Retina (tissue), 1 donor: ENCODE measurements around the gene ZKSCAN4.

Experiments
- DNase-seq: peaks from one replicate; pipeline ENCODE4 v3.0.0-alpha.2; 2016

Gene ZKSCAN4

GRCh38 chr6:28208111-28208659 lies 43.9 kb downstream of the ZKSCAN4 start:
- DNase-seq, result peak; percentile 72

DNA sequence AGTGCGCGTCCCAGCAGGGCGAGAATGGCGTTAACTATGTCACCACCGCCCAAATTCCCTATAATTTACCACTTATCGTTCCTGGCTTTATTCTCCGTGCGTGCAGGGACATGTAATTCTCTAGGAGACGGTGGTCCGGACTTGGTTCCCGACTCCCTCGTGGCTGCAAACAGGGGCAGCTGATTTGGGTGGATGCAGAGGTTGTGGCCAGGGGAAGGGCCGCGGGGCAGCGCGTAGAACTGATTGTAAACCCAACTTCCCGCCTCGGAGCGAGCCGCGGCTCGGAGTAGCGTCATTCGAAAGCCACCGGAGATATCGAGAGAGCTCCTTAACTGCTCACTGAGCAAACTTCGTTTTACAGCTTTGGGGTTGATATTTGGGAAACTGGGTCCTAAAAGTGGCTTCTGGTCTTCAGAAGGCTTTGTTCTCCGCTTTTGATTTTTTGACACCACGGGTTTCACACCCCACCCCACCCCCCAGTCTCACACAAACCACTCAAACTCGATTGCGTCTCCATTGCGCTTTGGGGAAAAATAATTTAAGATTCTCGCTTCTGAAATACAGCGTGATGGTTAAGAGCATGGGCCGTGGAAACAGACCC lies 44.5 kb downstream of the ZKSCAN4 start:
- peak; percentile 80 for DNase-seq

- no peak for DNase-seq
Observed at GRCh38 chr6:28206928-28207509, 45.0 kb downstream of the ZKSCAN4 start.

DNA sequence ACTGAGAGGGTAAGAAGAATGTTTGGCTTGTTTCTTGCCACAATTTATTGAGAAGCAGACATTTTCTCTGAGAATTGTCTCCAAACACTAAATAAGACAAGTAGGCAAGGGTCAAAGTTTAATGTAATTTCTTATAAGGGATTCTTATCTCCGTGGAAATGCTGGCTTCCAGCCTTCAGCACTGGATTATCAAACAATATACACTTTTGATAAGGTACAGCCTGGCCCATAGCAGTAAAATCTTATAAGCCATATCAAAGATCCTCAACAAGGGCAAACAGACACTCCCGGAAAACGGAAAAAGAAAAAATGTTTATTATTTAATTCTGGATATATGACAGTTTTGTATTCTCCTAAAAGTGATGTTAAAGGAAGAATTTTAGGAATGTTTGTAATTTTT lies 45.5 kb downstream of the ZKSCAN4 start:
- DNase-seq, result no peak

DNA sequence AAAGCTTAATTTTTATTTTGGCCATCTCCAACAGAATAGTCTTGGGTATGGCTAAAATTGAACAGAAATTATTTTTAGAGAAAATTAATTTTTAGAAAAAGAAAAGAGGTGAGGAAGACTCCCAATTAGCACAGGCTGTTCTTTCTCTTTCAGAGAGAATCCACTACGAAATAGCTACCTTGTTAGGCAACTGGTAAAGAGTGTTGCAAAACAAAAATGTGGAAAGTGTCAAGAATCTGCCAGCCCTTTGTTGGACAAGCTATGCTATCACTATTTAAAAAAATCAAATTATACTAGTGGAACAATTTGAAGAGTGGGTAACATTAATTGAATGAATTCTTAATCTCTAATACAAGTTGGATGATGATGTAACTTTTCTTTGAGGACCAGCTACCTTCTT lies 46.2 kb downstream of the ZKSCAN4 start:
- DNase-seq, result no peak

- DNase-seq, result no peak
Observed at GRCh38 chr6:28203201-28203600, 48.9 kb downstream of the ZKSCAN4 start.

DNA sequence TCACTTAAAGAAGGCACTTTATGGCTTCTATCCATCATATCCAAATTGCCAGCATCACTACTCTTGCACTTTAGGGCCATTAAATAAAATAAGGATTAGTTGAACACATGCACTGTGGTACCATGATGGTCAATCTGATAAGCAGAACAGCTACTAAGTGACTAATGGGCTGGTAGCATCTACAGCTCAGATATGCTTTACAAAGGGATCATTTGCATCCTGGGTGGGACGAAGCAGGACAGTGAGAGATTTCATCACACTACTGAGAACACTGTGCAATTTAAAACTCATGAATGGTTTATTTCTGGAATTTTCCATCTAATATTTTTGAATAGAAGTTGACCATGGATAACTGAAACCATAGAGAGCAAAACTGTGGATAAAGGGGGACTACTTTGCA lies 52.0 kb downstream of the ZKSCAN4 start:
- no peak for DNase-seq
